AG09319 (cell line): ENCODE data around the gene ZNF841.
"Not testable (repeated sequence)": the region's sequence is repeated elsewhere in the genome, so short reads cannot be mapped to it uniquely, and the experiment has no call there.

Experiments used
- DNase-seq: peaks from one replicate; pipeline ENCODE4 v3.0.0-alpha.2; 2010; ENCODE audit warnings: low read depth; ENCODE audit errors: extremely low read depth
- CTCF ChIP-seq: IDR thresholded peaks from 2 replicates; pipeline ENCODE4 v1.5.1; 2011; ENCODE audit warnings: low read depth, mild to moderate bottlenecking, inconsistent platforms, low read length, moderate library complexity

Gene ZNF841

DNA sequence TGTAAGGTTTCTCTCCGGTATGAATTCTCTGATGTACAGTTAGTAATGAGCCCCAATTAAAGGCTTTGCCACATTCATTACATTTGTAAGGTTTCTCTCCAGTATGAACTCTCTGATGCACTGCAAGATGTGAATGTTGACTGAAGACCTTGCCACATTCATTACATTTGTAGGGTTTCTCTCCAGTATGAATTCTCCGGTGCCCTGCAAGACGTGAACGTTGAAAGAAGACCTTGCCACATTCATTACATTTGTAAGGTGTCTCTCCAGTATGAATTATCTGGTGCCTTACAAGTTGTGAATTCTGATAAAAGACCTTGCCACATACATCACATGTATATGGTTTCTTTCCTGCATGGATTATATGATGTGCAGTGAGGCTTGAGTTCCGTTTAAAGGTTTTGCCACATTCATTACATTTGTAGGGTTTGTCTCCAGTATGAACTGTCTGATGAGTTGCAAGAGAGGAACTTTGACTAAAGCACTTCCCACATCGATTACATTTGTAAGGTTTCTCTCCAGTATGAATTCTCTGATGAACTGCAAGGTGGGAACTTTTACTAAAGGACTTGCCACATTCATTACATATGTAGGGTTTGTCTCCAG is 29.2 kb downstream of the ZNF841 start:
- no peak for DNase-seq
- TF ChIP-seq CTCF: no peak

- no peak for DNase-seq
- no peak for TF ChIP-seq CTCF
Observed at GRCh38 chr19:52065399-52065798, 30.2 kb downstream of the ZNF841 start.

- not testable (repeated sequence) for DNase-seq
Observed at GRCh38 chr19:52056480-52056879, 39.1 kb downstream of the ZNF841 start.

- not testable (repeated sequence) for DNase-seq
Observed at GRCh38 chr19:52051736-52052135, 43.8 kb downstream of the ZNF841 start.

DNA sequence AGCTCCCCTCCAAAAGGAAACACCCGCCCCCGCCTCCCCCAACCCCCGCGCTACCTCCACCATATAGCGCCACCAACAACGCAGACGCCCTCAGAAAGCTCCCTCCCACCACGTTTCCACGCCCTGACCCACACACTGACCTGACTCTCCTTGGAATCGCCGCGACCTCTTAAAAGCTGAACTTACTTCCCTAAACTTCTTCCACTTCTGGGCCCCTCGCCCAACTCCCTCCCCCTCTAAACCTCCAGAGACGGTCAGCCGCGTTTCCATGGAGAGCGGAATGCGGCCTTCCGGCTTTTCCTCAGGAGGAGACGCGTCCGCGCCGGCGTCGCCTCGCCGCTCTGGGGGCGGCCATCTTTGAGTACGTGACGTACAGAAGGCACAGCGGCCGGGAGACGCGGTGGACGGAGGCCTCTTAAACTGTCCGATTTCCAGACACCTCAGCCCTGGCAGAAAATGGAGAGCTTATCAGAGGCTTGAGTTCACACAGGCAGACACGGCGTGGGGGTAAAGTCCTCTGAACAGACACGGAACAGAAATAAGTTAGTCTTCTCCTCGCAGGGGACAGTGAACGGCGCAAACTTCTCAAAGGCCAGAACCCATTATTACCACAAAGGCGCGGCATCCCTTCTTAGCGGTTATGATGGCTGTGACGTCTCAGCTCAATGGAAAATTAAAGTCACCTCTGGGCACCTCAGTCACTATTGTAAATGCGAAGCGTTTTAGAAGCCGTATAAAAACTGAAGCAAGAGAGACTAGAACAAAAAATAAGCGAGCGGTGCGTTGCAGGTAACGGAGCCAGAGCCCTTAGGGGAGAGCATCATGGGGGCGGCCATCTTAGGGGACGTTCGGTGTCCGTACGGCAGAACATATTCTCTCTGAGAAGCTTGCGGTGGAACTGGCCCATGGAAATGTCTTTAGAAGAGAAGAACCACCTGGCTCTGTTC is 46.7 kb downstream of the ZNF841 start, which contains the start of gene ZNF432:
ZNF432 (minus strand) TSS at position 284 of the 947 bp plus-strand sequence. CDS start 1,970 bp downstream, outside the sequence.
- TF ChIP-seq CTCF: no peak
- peak; percentile 77 for DNase-seq

DNA sequence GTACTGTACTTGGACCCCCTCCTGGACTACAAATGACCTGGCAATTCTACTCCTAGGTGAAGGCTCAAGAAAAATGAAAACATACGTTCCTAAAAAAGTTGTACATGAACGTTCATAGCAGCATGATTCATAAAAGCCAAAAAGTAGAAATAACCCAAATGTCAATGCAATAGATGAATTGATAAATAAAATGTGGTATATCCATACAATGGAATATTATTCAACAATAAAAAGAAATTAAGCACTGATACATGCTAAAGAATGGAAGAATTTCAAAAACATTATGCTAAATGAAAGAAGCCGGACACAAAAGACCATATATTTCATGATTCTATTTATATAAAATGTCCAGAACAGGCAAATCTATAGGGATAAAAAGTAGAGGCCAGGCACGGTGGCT is 56.4 kb downstream of the ZNF841 start:
- DNase-seq: no peak
- no peak for TF ChIP-seq CTCF

- no peak for TF ChIP-seq CTCF
- no peak for DNase-seq
Observed at GRCh38 chr19:52034051-52034728, 61.4 kb downstream of the ZNF841 start.

DNA sequence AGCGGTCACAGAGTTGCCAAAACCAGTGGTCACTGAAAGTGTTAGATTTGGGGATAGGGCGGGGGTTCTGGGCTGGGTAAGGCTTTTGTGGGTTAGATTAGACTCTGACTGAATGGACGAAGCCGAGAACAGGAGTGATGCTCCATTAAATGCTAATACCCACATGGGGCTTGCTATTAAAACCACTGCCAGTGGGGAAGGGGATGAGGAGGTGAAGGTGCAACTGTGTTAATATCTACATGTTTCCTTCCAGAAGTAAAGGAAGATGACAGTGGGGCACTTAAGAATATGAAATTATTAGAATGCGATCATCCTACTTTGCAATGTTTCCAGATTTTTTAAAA is 66.8 kb downstream of the ZNF841 start:
- no peak for TF ChIP-seq CTCF
- no peak for DNase-seq
